Thoracic aorta (tissue), 2 donors: Measurements from ENCODE around the gene CYP26A1. TPM values are rescaled to one million over a fixed set of nuclear protein-coding genes. Genes with fewer than 3 reads are reported as not detected.
A peak's percentile ranks its signal among the peaks of the same experiment; 100 is the strongest.

ENCODE experiments used
- ATAC-seq: fragments of 150-250 bp; one replicate; pipeline ENCODE4 v1.8.0; 2017; ENCODE audit warnings: low read depth; ENCODE audit not compliant: insufficient number of reproducible peaks, low FRiP score
- DNase-seq: peaks from one replicate; pipeline ENCODE4 v3.0.0-alpha.2; 2020; ENCODE audit warnings: low spot score
- H3K27ac ChIP-seq, 2 donors: fragments of 200-600 bp; sonication (generic); 1 replicate in 1 of 2; 2 replicates in 1 of 2; pipeline ENCODE4 v1.5.1; 2016; ENCODE audit warnings: mild to moderate bottlenecking in 2 of 2, moderate library complexity in 2 of 2
- H3K27me3 ChIP-seq: fragments of 200-600 bp; sonication (generic); replicated peaks from 2 replicates; pipeline ENCODE4 v1.6.0; 2016; ENCODE audit warnings: mild to moderate bottlenecking; ENCODE audit not compliant: insufficient read depth
- H3K36me3 ChIP-seq: fragments of 200-600 bp; sonication (generic); one replicate; pipeline ENCODE4 v1.5.1; 2016
- H3K4me1 ChIP-seq, 2 donors: fragments of 200-600 bp; sonication (generic); 1 replicate in 1 of 2; 2 replicates in 1 of 2; pipeline versions ENCODE4 v1.5.1 to v1.6.0; 2016; ENCODE audit warnings: low read depth in 2 of 2, mild to moderate bottlenecking in 1 of 2; ENCODE audit not compliant: control insufficient read depth in 1 of 2
- H3K4me3 ChIP-seq: fragments of 200-600 bp; sonication (generic); 2 replicates; pipeline ENCODE4 v1.5.1; 2016; ENCODE audit warnings: mild to moderate bottlenecking
- H3K9me3 ChIP-seq: fragments of 200-600 bp; sonication (generic); 2 replicates; pipeline ENCODE4 v1.5.1; 2016
- CTCF ChIP-seq: fragments of 200-600 bp; sonication (generic); IDR thresholded peaks from one replicate; pipeline ENCODE4 v1.5.1; 2019; ENCODE audit warnings: antibody characterized with exemption
- total RNA-seq, 2 donors: library from RNA; depleted of rRNA; stranded (reverse); fragments of >200 nt; gene quantifications; one replicate each; pipeline versions ENCODE4 v1.1.0 to v1.2.3, GENCODE V29; 2016

CYP26A1 gene
- total RNA-seq, 2 donors from 2014 or later = not detected

- no peak for ATAC-seq
- no peaks in the 10 kb centered on the region for H3K36me3 ChIP-seq
- no peaks in the 10 kb centered on the region for H3K27me3 ChIP-seq
- peaks cover 27 to 45% of the 10 kb centered on the region in 2 donors for H3K4me1 ChIP-seq
- DNase-seq = no peak
- no peak for TF ChIP-seq CTCF
- no peaks in the 10 kb centered on the region for H3K9me3 ChIP-seq
- H3K27ac ChIP-seq = peak overlapping the region in 1 of 2 donors; percentile 54
- H3K4me3 ChIP-seq = peak overlapping the region; percentile 41
Observed at GRCh38 chr10:93032105-93032808, 41.4 kb upstream of the CYP26A1 start.

GRCh38 chr10:93032809-93033137, 40.9 kb upstream of the CYP26A1 start:
- no peak for DNase-seq
- Histone ChIP-seq H3K27me3 (no peaks in the 10 kb centered on the region), H3K27ac (peak overlapping the region in 1 of 2 donors; percentile 54), H3K9me3 (no peaks in the 10 kb centered on the region), H3K4me1 (peaks cover 27 to 45% of the 10 kb centered on the region in 2 donors), H3K4me3 (peak overlapping the region; percentile 41), H3K36me3 (no peaks in the 10 kb centered on the region)
- ATAC-seq = no peak
- no peak for TF ChIP-seq CTCF

- no peak for DNase-seq
- Histone ChIP-seq H3K36me3 (no peaks in the 10 kb centered on the region), H3K9me3 (no peaks in the 10 kb centered on the region), H3K27me3 (no peaks in the 10 kb centered on the region), H3K4me3 (no peak overlapping the region), H3K27ac (no peak overlapping the region), H3K4me1 (peaks cover 27 to 45% of the 10 kb centered on the region in 2 donors)
- ATAC-seq = no peak
- no peak for TF ChIP-seq CTCF
Observed at GRCh38 chr10:93034426-93034825, 39.3 kb upstream of the CYP26A1 start.

- H3K27me3 ChIP-seq = no peaks in the 10 kb centered on the region
- H3K27ac ChIP-seq = no peak overlapping the region
- no peak for ATAC-seq
- no peaks in the 10 kb centered on the region for H3K36me3 ChIP-seq
- TF ChIP-seq CTCF = no peak
- no peaks in the 10 kb centered on the region for H3K9me3 ChIP-seq
- no peak overlapping the region for H3K4me3 ChIP-seq
- no peak for DNase-seq
- peaks cover 1 to 7% of the 10 kb centered on the region in 2 donors for H3K4me1 ChIP-seq
Observed at GRCh38 chr10:93039110-93039509, 34.6 kb upstream of the CYP26A1 start.

- no peaks in the 10 kb centered on the region for H3K27me3 ChIP-seq
- no peak overlapping the region for H3K4me3 ChIP-seq
- H3K4me1 ChIP-seq = peaks cover 0 to under 1% of the 10 kb centered on the region in 2 donors
- H3K9me3 ChIP-seq = no peaks in the 10 kb centered on the region
- H3K27ac ChIP-seq = no peak overlapping the region
- peak; percentile 42 for TF ChIP-seq CTCF
- H3K36me3 ChIP-seq = no peaks in the 10 kb centered on the region
- DNase-seq = no peak
- no peak for ATAC-seq
Observed at GRCh38 chr10:93039721-93040120, 34.0 kb upstream of the CYP26A1 start.
